Measurements from ENCODE around the gene CIDEB.

Gene CIDEB

DNA sequence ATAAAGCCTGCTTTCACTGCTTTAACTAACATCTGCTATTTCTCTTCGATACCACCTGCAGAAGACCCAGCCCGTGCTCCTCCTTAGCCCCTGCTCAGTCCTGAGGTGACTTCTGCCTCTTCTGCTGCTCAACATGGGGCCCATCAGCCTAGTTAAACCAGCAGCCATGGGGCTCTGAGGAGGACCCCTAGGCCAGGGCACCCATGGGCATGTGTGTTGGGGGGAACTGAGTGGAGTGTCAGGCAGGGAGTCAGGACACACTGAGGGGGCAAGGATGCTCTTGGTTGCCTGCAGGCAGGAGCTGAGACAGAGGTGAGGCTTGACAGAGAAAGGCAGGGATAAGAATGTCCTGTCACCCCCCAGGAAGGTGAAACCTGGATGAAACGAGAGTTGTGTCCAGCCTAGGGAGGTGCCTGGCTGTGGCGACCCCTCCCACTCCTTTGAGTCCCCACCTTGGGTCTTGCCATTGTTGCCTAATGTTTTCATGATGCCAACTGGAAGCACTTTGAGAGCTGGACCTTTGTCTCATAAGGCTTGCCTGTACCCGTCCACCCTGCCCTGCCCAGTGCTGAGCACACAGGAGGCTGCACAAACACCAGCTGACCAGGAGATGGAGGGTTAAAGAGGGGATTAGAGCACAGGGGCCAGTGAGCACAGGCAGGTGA, 23.8 kb downstream of the CIDEB start:
- Histone ChIP-seq H3K4me3 (ENCODE audit: low read depth, low read length) (no peak overlapping the region), H3K4me1 (ENCODE audit: control insufficient read depth, insufficient read depth, low read length) (no peaks in the 10 kb centered on the region), H3K9me3 (ENCODE audit: control insufficient read depth, insufficient read depth, low read depth, low read length) (no peaks in the 10 kb centered on the region), H3K27me3 (ENCODE audit: control insufficient read depth, insufficient read depth, low read length) (no peaks in the 10 kb centered on the region), H3K9ac (ENCODE audit: low read length) (no peak overlapping the region), H3K36me3 (ENCODE audit: control insufficient read depth, insufficient read depth, low read length) (no peaks in the 10 kb centered on the region), H3K27ac (ENCODE audit: low read depth, low read length) (no peak overlapping the region)

- Histone ChIP-seq H3K4me3 (ENCODE audit: low read depth, low read length) (no peak overlapping the region), H3K9me3 (ENCODE audit: control insufficient read depth, insufficient read depth, low read depth, low read length) (no peaks in the 10 kb centered on the region), H3K9ac (ENCODE audit: low read length) (no peak overlapping the region), H3K4me1 (ENCODE audit: control insufficient read depth, insufficient read depth, low read length) (no peaks in the 10 kb centered on the region), H3K27me3 (ENCODE audit: control insufficient read depth, insufficient read depth, low read length) (no peaks in the 10 kb centered on the region), H3K36me3 (ENCODE audit: control insufficient read depth, insufficient read depth, low read length) (no peaks in the 10 kb centered on the region), H3K27ac (ENCODE audit: low read depth, low read length) (no peak overlapping the region)
These were observed 25.0 kb downstream of the CIDEB start for GRCh38 chr14:24282736-24283135.

GRCh38 chr14:24281636-24282035, 26.1 kb downstream of the CIDEB start:
- Histone ChIP-seq H3K27me3 (ENCODE audit: control insufficient read depth, insufficient read depth, low read length) (no peaks in the 10 kb centered on the region), H3K27ac (ENCODE audit: low read depth, low read length) (no peak overlapping the region), H3K9me3 (ENCODE audit: control insufficient read depth, insufficient read depth, low read depth, low read length) (no peaks in the 10 kb centered on the region), H3K36me3 (ENCODE audit: control insufficient read depth, insufficient read depth, low read length) (no peaks in the 10 kb centered on the region), H3K9ac (ENCODE audit: low read length) (no peak overlapping the region), H3K4me3 (ENCODE audit: low read depth, low read length) (no peak overlapping the region), H3K4me1 (ENCODE audit: control insufficient read depth, insufficient read depth, low read length) (no peaks in the 10 kb centered on the region)

DNA sequence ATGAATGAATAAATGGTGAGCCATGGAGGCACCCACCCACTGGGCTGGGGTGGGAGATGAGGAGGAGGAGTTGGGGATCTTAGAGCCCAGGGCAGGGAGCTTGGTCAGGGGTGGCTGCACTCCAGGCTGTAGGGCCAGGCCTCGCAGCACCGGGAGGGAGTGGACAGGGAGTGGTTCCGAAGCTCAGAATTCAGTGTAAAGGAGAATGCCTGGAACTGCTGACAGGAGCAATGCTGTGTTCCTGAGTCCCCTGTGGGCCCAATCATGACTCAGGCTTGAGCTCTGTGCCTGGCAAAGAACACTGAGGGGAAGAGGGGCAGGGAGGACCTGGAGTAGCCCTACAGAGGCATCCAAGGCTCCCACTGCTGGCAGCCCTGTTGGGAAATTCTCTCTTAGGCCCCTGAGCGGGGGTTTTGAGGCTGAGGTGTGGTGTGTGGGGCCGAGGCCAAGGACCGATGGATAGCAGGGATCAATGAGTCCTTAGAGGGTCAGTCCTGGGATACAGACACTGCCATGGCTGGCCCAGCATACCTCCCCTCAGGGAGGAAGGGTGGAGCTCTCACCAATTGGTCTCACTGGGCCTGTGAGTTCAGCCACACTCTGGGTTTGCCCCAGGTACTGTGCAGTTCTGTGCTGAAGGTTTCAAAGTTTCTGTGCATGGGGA, 26.8 kb downstream of the CIDEB start:
- H3K4me3 ChIP-seq (ENCODE audit: low read depth, low read length), result no peak overlapping the region
- no peaks in the 10 kb centered on the region for H3K9me3 ChIP-seq (ENCODE audit: control insufficient read depth, insufficient read depth, low read depth, low read length)
- no peaks in the 10 kb centered on the region for H3K36me3 ChIP-seq (ENCODE audit: control insufficient read depth, insufficient read depth, low read length)
- no peak overlapping the region for H3K27ac ChIP-seq (ENCODE audit: low read depth, low read length)
- no peak overlapping the region for H3K9ac ChIP-seq (ENCODE audit: low read length)
- H3K4me1 ChIP-seq (ENCODE audit: control insufficient read depth, insufficient read depth, low read length), result no peaks in the 10 kb centered on the region
- H3K27me3 ChIP-seq (ENCODE audit: control insufficient read depth, insufficient read depth, low read length), result no peaks in the 10 kb centered on the region

- H3K4me3 ChIP-seq (ENCODE audit: low read depth, low read length), result no peak overlapping the region
- no peaks in the 10 kb centered on the region for H3K4me1 ChIP-seq (ENCODE audit: control insufficient read depth, insufficient read depth, low read length)
- H3K27me3 ChIP-seq (ENCODE audit: control insufficient read depth, insufficient read depth, low read length), result no peaks in the 10 kb centered on the region
- no peak overlapping the region for H3K9ac ChIP-seq (ENCODE audit: low read length)
- H3K27ac ChIP-seq (ENCODE audit: low read depth, low read length), result no peak overlapping the region
- no peaks in the 10 kb centered on the region for H3K9me3 ChIP-seq (ENCODE audit: control insufficient read depth, insufficient read depth, low read depth, low read length)
- H3K36me3 ChIP-seq (ENCODE audit: control insufficient read depth, insufficient read depth, low read length), result no peaks in the 10 kb centered on the region
These were observed 28.2 kb downstream of the CIDEB start for GRCh38 chr14:24279301-24280186.

DNA sequence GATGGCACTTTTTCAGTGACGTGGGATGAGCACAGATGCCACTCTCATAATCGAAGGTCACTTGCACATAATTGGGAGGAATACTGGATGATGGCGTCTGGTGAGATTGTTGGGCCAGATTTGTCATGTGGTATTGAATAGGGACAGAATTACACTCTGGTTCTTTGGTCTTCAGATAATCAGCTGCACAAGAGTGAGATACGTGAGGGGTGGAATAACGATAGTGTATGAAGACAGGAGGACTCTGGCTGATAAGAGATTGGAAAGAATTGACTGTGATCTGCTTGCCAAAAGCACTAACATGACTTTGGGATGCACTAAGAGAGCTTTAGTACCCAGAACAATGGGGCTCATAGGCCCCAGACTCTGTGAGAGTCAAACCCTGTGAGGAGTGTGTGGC, 29.4 kb downstream of the CIDEB start:
- Histone ChIP-seq H3K27me3 (ENCODE audit: control insufficient read depth, insufficient read depth, low read length) (no peaks in the 10 kb centered on the region), H3K36me3 (ENCODE audit: control insufficient read depth, insufficient read depth, low read length) (no peaks in the 10 kb centered on the region), H3K4me1 (ENCODE audit: control insufficient read depth, insufficient read depth, low read length) (peaks cover 8% of the 10 kb centered on the region; the same call in 1 of the 2 replicates), H3K27ac (ENCODE audit: low read depth, low read length) (no peak overlapping the region), H3K9ac (ENCODE audit: low read length) (no peak overlapping the region), H3K4me3 (ENCODE audit: low read depth, low read length) (no peak overlapping the region), H3K9me3 (ENCODE audit: control insufficient read depth, insufficient read depth, low read depth, low read length) (no peaks in the 10 kb centered on the region)

DNA sequence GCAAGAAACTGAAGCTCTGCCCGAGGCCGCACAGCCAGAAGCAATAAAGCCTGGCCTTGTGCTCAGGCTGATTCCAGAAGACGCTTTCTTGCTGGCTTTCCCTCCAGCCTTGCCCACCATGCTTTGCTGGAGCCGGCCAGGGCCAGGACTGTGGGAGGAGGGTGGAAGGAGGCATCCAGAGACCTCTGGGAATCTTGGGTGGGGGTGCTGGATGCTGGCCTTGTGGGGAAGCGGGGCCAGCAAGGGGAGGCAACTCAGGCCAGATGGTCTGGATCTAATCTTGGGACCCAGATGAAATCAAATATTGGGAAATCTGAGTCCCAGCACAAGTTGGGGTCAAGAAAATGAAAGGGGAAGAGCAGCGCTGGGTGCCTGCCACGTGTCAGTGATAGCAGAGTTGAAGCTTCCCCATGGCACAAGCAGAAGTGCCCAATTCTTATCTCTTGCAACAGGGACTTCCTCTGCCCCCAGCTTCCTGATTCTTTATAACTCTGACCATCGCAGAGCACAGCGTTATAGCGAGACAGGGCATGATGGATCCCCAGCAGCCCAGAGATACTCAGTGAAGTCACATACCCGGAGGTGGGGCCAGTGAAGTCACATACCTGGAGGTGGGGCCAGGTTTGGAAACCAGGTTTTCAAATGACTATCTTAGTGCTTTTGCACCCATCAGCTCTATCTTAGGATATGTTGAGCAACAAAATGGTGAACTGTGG, 30.0 kb downstream of the CIDEB start:
- Histone ChIP-seq H3K9ac (ENCODE audit: low read length) (no peak overlapping the region), H3K4me3 (ENCODE audit: low read depth, low read length) (no peak overlapping the region), H3K36me3 (ENCODE audit: control insufficient read depth, insufficient read depth, low read length) (no peaks in the 10 kb centered on the region), H3K9me3 (ENCODE audit: control insufficient read depth, insufficient read depth, low read depth, low read length) (no peaks in the 10 kb centered on the region), H3K27me3 (ENCODE audit: control insufficient read depth, insufficient read depth, low read length) (no peaks in the 10 kb centered on the region), H3K4me1 (ENCODE audit: control insufficient read depth, insufficient read depth, low read length) (peaks cover 8% of the 10 kb centered on the region; the same call in 1 of the 2 replicates), H3K27ac (ENCODE audit: low read depth, low read length) (no peak overlapping the region)

DNA sequence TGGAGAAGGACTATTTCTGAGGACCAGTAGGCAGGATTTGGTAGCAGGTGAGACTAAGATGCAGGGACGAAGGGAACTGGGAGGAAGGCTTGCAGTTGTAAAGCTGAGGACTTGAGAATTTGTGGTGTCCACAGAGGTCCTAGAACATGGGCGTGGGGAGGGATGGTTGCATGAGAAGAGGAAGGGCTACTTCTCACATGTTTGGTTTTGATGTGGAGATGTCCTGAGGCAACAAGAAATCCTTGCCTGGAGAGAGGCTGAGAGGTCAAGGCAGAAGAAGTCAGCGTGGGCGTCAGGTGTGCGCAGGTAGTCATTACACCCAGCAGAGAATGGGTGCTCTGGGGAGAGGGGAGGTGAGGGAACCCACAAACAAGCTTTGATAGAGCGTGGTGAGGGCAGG, 30.7 kb downstream of the CIDEB start:
- no peak overlapping the region for H3K9ac ChIP-seq (ENCODE audit: low read length)
- no peaks in the 10 kb centered on the region for H3K9me3 ChIP-seq (ENCODE audit: control insufficient read depth, insufficient read depth, low read depth, low read length)
- no peak overlapping the region for H3K27ac ChIP-seq (ENCODE audit: low read depth, low read length)

DNA sequence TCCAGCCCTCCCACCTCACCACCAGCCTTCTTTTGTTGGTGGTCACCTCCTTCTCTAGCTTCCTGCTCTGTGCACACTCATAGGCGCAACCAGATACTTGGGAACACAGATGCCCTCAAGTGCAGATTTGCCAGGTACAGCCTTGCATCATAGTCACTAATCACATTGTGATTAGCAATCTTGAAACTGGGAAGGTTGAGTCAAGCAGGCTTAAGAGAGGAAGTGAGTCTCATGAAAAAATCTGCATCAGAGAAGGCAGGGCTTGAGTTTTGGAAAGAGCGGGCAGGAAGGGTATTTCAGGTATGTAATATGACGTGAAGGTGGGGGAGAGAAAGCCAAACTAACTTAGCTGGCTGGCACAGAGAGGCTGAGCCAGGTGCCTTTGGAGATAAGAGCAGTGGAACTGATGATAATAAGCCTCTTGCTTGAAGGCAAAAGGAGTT, 33.7 kb downstream of the CIDEB start:
- Histone ChIP-seq H3K9ac (ENCODE audit: low read length) (no peak overlapping the region), H3K4me1 (ENCODE audit: control insufficient read depth, insufficient read depth, low read length) (peaks cover 11% of the 10 kb centered on the region; the same call in 1 of the 2 replicates), H3K9me3 (ENCODE audit: control insufficient read depth, insufficient read depth, low read depth, low read length) (no peaks in the 10 kb centered on the region), H3K27me3 (ENCODE audit: control insufficient read depth, insufficient read depth, low read length) (no peaks in the 10 kb centered on the region), H3K27ac (ENCODE audit: low read depth, low read length) (no peak overlapping the region), H3K4me3 (ENCODE audit: low read depth, low read length) (no peak overlapping the region), H3K36me3 (ENCODE audit: control insufficient read depth, insufficient read depth, low read length) (peaks cover 4% of the 10 kb centered on the region; the same call in 1 of the 2 replicates)

More for the DNA sequence above, 30.7 kb downstream of the CIDEB start:
- Histone ChIP-seq H3K4me3 (ENCODE audit: low read depth, low read length) (no peak overlapping the region), H3K36me3 (ENCODE audit: control insufficient read depth, insufficient read depth, low read length) (no peaks in the 10 kb centered on the region), H3K27me3 (ENCODE audit: control insufficient read depth, insufficient read depth, low read length) (no peaks in the 10 kb centered on the region), H3K4me1 (ENCODE audit: control insufficient read depth, insufficient read depth, low read length) (peaks cover 8% of the 10 kb centered on the region; the same call in 1 of the 2 replicates)

GRCh38 chr14:24273422-24273998, 34.3 kb downstream of the CIDEB start:
- H3K9ac ChIP-seq (ENCODE audit: low read length), result no peak overlapping the region
- no peak overlapping the region for H3K4me3 ChIP-seq (ENCODE audit: low read depth, low read length)
- H3K27ac ChIP-seq (ENCODE audit: low read depth, low read length), result no peak overlapping the region
- H3K36me3 ChIP-seq (ENCODE audit: control insufficient read depth, insufficient read depth, low read length), result peaks cover 7% of the 10 kb centered on the region; the same call in 1 of the 2 replicates
- H3K9me3 ChIP-seq (ENCODE audit: control insufficient read depth, insufficient read depth, low read depth, low read length), result no peaks in the 10 kb centered on the region
- H3K27me3 ChIP-seq (ENCODE audit: control insufficient read depth, insufficient read depth, low read length), result no peaks in the 10 kb centered on the region
- H3K4me1 ChIP-seq (ENCODE audit: control insufficient read depth, insufficient read depth, low read length), result peaks cover 11% of the 10 kb centered on the region; the same call in 1 of the 2 replicates

Data from HUES6 (cell line).